ENCODE measurements around the gene DEFB124.
"Not testable (repeated sequence)": the region's sequence is repeated elsewhere in the genome, so short reads cannot be mapped to it uniquely, and the experiment has no call there.

DEFB124 gene

DNA sequence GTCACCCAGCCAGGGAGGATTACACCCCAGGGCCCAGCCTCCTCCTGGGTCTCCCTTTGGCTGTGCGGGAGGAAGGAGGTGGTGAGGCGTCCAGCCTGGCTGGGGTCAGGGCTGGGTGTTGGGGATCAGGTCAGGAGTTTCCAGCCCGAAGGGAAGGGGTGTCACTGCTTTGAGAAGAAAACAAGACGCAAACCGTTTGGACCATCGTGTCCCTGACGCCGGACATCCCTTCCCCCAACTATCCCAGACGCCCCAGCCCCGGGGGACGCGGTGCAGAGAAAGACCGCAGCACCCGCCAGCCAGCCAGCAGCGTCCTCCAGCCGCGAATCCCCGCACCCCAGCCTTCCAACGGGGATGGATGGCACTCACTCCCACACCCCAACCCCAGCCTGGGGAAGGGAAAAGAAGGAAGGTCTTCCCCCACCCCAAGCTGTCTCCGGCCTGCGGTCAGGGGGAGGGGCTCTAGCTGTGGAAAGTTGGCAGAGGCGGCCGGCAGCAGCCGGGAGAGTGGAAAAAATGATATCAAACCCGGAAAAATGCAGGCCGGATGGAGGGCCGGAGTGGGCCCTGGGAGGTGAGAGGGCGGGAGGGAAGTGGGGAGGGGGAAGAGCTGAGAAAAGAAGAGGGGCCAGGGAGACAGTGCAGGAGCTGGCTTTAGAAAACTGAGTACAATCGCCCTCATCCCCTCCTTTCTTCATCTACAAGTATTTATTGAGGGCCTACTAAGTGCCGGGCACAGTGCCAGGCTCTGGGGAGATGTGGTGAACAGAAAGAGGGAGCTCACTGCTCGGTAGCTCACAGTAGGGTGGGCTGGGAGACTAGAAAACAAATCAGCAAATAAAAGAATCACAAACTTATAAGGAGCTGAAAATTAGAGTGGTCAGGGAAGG, 10.8 kb upstream of the DEFB124 start:
- DNase-seq: no peak

DNA sequence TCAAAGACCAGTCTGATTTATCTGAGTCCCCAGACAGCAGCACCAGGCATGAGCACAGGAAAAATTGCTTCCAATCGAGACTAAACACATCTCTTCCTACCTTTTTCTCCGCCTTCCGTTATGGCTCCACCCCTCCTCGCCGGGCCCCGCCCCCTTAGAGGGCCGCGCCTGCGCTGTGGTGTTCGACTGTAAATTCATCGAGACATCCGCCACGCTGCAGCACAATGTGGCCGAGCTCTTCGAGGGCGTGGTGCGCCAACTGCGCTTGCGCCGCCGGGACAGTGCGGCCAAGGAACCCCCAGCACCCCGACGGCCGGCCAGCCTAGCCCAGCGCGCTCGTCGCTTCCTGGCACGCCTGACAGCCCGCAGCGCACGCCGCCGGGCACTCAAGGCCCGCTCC, 9.1 kb upstream of the DEFB124 start:
- no peak for DNase-seq

DNA sequence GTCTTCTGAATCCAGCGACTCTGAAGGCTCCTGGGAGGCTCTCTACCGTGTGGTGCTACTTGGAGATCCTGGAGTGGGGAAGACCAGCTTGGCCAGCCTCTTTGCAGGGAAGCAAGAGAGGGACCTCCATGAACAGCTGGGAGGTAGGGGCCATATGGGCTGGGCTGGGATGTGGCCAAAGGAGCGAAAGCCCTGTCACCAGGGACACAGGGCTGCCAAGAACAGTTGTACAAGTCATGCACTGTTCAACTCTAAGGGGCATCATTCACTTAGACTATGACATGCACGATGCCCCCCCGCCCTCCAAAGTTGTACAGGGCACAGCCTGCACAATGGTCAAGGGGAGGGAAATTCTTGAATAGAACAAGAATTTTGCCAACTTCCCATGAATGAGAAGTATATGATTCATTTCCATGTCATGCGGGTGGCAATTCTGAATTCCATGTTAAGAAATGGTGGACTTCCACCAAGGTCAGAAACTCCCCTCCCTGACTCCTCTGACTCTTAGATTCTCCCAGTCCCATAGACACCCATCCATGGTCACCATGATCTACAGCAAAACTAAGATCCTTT, 1.8 kb upstream of the DEFB124 start:
- DNase-seq: no peak

GRCh38 chr20:31476294-31476585, 1.3 kb upstream of the DEFB124 start:
- DNase-seq: no peak

GRCh38 chr20:31475472-31476293, 756 bp upstream of the DEFB124 start:
- DNase-seq: no peak

GRCh38 chr20:31474097-31474436, 860 bp downstream of the DEFB124 start:
- DNase-seq: no peak

GRCh38 chr20:31473331-31474096, 1.4 kb downstream of the DEFB124 start:
- DNase-seq: no peak

- no peak for DNase-seq
These were observed 2.3 kb downstream of the DEFB124 start for GRCh38 chr20:31472395-31473330.

GRCh38 chr20:31470946-31471345, 4.0 kb downstream of the DEFB124 start:
- DNase-seq: not testable (repeated sequence)

DNA sequence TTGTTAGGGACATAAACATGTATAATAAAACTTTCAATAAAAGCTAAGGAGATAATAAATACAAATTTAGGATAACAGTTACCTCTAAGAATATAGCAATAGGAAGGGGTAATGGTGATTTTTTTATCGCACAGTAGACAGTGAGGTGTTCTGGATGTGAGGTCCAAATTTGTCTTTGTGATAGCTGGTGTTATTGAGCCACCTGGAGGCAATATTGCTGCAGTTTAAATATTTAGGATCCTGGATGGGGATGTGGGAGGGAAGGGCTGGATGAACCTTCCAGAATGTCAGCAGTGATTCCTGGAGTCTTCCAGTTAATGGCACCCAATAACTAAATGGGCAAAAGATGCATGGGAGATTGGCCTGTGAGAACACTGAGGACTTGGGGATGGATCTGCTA, 20.6 kb downstream of the DEFB124 start:
- DNase-seq: no peak

- no peak for DNase-seq
These were observed 22.4 kb downstream of the DEFB124 start for GRCh38 chr20:31452575-31452974.

- DNase-seq: no peak
These were observed 25.2 kb downstream of the DEFB124 start for GRCh38 chr20:31449511-31450414.

DNA sequence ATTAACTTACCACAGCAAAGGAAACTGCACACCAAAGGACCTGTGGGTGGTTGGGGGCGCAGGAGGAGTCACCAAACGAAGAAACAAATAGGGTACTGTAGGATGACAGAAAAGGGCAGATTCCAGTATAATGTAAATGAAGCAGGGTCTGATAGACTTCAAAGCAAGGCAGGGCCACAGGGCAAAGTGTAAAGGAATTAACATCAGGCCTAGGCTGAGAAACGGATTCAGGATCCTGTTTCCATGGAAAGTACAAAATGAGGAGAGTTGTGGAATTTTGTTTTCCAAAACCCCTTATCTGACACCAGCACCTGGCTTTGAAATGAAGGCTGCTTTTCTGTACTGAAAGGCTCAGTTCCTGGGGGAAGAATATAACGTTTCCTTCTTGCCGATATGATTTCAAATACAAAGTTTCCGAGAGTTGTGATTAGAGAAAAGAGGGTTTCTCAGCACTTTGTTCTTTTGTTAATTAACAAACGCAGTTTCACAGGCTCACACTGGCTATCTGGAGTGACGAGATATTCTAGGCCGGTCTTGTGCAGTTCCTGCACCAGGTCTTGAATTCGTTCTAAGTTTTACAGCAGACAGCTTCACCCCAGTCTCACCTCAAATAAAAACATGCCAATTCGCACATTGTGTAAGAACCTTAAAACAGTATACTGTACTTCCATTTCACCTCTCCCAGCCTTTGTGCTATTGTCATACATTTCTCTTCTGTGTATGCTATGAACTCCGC, 28.7 kb downstream of the DEFB124 start:
- DNase-seq: no peak

GRCh38 chr20:31440012-31440659, 34.8 kb downstream of the DEFB124 start, which contains the start of gene DEFB123:
Gene DEFB123 (plus strand): TSS chr20:31440632. CDS start chr20:31440699, 67 bp downstream.
- DNase-seq: no peak

DNA sequence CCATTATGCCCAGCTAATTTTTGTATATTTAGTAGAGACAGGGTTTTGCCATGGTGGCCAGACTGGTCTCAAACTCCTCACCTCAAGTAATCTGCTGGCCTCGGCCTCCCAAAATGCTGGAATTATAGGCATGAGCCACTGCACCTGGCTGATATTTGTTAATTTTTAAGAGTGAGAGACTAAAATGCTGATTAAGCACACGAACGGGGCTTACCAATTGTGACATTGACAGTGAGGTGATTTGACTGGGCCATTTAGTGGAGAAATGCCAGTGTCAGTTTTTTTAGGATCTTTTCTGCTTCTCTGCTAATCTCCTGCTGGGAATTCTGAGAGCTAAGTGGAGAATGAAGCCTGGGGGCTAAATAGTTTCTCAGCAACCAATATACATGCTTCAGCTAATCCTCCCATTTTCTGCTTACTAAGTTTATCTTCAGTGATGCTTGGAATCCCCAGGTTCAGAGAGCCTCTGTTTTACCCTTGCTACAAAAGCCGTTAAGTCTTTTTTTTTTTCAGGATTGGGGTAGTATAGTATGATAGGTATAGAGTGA, 44.3 kb downstream of the DEFB124 start:
- no peak for DNase-seq

DNA sequence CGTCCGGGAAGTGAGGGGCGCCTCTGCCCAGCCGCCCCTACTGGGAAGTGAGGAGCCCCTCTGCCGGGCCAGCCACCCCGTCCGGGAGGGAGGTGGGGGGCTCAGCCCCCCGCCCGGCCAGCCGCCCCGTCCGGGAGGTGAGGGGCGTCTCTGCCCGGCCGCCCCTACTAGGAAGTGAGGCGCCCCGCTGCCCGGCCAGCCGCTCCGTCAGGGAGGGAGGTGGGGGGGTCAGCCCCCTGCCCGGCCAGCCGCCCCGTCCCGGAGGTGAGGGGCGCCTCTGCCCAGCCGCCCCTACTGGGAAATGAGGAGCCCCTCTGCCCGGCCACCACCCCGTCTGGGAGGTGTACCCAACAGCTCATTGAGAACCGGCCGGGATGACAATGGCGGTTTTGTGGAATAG, 47.4 kb downstream of the DEFB124 start:
- DNase-seq: not testable (repeated sequence)

DNA sequence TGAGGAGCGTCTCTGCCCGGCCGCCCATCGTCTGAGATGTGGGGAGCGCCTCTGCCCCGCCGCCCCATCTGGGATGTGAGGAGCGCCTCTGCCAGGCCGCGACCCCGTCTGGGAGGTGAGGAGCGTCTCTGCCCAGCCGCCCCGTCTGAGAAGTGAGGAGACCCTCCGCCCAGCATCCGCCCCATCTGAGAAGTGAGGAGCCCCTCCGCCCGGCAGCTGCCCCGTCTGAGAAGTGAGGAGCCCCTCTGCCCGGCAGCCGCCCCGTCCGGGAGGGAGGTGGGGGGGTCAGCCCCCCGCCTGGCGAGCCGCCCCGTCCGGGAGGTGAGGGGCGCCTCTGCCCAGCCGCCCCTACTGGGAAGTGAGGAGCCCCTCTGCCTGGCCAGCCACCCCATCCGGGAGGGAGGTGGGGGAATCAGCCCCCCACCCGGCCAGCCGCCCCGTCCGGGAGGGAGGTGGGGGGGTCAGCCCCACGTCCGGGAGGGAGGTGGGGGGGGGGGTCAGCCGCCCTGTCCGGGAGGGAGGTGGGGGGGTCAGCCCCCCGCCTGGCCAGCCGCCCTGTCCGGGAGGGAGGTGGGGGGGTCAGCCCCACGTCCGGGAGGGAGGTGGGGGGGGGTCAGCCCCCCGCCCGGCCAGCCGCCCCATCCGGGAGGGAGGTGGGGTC, 47.9 kb downstream of the DEFB124 start:
- DNase-seq: not testable (repeated sequence)

DNA sequence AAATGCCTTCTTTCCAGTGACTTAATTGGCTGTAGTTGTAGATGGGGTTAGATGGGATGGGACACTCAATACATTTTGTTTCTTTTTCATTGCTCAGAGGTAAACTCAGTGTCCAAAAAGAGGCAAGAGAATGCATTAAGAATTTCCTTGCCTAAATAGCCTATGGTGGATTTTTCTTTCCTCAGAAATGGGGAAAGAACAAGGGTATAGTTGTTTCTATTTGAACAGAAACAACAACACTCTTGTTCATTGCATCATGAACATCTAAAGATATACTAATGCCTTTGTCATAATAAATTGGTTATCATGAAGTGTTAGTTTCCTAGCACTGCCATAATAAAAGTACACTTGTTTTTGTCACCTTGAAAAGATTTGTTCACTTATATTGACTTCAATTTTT, 49.1 kb downstream of the DEFB124 start:
- DNase-seq: no peak

DNA sequence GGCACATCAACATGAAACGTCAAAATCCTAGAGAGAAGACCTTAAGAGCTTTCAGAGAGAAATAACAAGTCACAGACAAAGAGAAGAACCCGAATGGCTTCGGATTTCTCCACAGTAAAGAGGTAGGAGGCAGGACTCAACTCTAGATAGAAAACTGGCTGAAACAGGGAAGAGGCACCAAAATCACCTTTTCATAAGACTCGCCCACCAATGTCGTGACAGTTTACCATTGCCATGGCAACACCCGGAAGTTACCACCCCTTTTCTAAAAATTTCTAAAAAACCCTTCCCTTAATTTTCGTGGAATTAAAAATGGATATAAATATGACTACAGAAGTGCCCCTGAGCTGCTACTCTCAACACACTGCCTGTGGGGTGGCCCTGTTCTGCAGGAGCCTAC, 56.6 kb downstream of the DEFB124 start:
- DNase-seq: no peak

All from COR-L47 (cell line).